Measurements from ENCODE around the gene NPNT. TPM values are rescaled to one million over a fixed set of nuclear protein-coding genes. Genes with fewer than 3 reads are reported as not detected.

Gene NPNT
- total and polyA plus RNA-seq, 7 experiments from 2014 or later = not detected

- peaks cover 8 to 66% (median 21%) of the 10 kb centered on the region in 11 donors for H3K9me3 Mint-ChIP-seq
- intact Hi-C loops (cut with micrococcal nuclease) = no loop called here
- H3K27me3 Mint-ChIP-seq = peaks cover 0 to 5% (median 0%) of the 10 kb centered on the region in 5 donors
- DNase-seq (no peak), ATAC-seq (no peak)
- no peak overlapping the region for H3K4me3 Mint-ChIP-seq
- no peak overlapping the region for H3K27ac ChIP-seq (ENCODE audit: low read depth, low read length)
- peaks cover 0 to 19% (median 3%) of the 10 kb centered on the region in 5 donors for H3K36me3 Mint-ChIP-seq
- H3K4me3 ChIP-seq (ENCODE audit: low read length) = no peak overlapping the region
- H3K27me3 ChIP-seq (ENCODE audit: control insufficient read depth in 2 of 2, insufficient read depth in 2 of 2, low read length in 2 of 2) = no peaks in the 10 kb centered on the region
- no peaks in the 10 kb centered on the region for H3K36me3 ChIP-seq (ENCODE audit: control insufficient read depth in 2 of 3, insufficient read depth in 3 of 3, low read length in 3 of 3)
- no peak overlapping the region for H3K27ac Mint-ChIP-seq
- ChIA-PET CTCF (no interaction called here), POLR2A (no interaction called here)
- no peaks in the 10 kb centered on the region for H3K4me1 Mint-ChIP-seq
- no peaks in the 10 kb centered on the region for H3K4me1 ChIP-seq (ENCODE audit: control insufficient read depth in 2 of 2, insufficient read depth in 2 of 2, low read length in 2 of 2)
- peaks cover 0 to 4% (median 0%) of the 10 kb centered on the region in 3 experiments for H3K9me3 ChIP-seq (ENCODE audit: control insufficient read depth in 2 of 3, low read length in 3 of 3)
Observed at GRCh38 chr4:106010761-106011160, 115.5 kb downstream of the NPNT start.

- ChIA-PET CTCF (no interaction called here), POLR2A (no interaction called here)
- Histone ChIP-seq H3K27me3 (ENCODE audit: control insufficient read depth in 2 of 2, insufficient read depth in 2 of 2, low read length in 2 of 2) (no peaks in the 10 kb centered on the region), H3K27ac (ENCODE audit: low read depth, low read length) (no peak overlapping the region), H3K9me3 (ENCODE audit: control insufficient read depth in 2 of 3, low read length in 3 of 3) (peaks cover 0 to 4% (median 0%) of the 10 kb centered on the region in 3 experiments), H3K4me1 (ENCODE audit: control insufficient read depth in 2 of 2, insufficient read depth in 2 of 2, low read length in 2 of 2) (no peaks in the 10 kb centered on the region), H3K36me3 (ENCODE audit: control insufficient read depth in 2 of 3, insufficient read depth in 3 of 3, low read length in 3 of 3) (no peaks in the 10 kb centered on the region), H3K4me3 (ENCODE audit: low read length) (no peak overlapping the region)
- no peak for DNase-seq
- ATAC-seq = no peak
- Mint-ChIP-seq H3K27ac (no peak overlapping the region), H3K9me3 (peaks cover 8 to 66% (median 21%) of the 10 kb centered on the region in 11 donors), H3K4me1 (no peaks in the 10 kb centered on the region), H3K36me3 (peaks cover 0 to 19% (median 3%) of the 10 kb centered on the region in 5 donors), H3K4me3 (no peak overlapping the region), H3K27me3 (peaks cover 0 to 5% (median 0%) of the 10 kb centered on the region in 5 donors)
- intact Hi-C loops (cut with micrococcal nuclease) = no loop called here
Observed at GRCh38 chr4:106011387-106011786, 116.1 kb downstream of the NPNT start.

- no peaks in the 10 kb centered on the region for H3K27me3 Mint-ChIP-seq
- Histone ChIP-seq H3K27ac (ENCODE audit: low read depth, low read length) (no peak overlapping the region), H3K27me3 (ENCODE audit: control insufficient read depth in 2 of 2, insufficient read depth in 2 of 2, low read length in 2 of 2) (no peaks in the 10 kb centered on the region), H3K4me1 (ENCODE audit: control insufficient read depth in 2 of 2, insufficient read depth in 2 of 2, low read length in 2 of 2) (no peaks in the 10 kb centered on the region), H3K9me3 (ENCODE audit: control insufficient read depth in 2 of 3, low read length in 3 of 3) (no peaks in the 10 kb centered on the region), H3K4me3 (ENCODE audit: low read length) (no peak overlapping the region), H3K36me3 (ENCODE audit: control insufficient read depth in 2 of 3, insufficient read depth in 3 of 3, low read length in 3 of 3) (no peaks in the 10 kb centered on the region)
- H3K4me1 Mint-ChIP-seq = no peaks in the 10 kb centered on the region
- ChIA-PET CTCF (no interaction called here), POLR2A (no interaction called here)
- no peak overlapping the region for H3K4me3 Mint-ChIP-seq
- peaks cover 6 to 27% (median 11%) of the 10 kb centered on the region in 11 donors for H3K9me3 Mint-ChIP-seq
- DNase-seq (no peak), ATAC-seq (no peak)
- peaks cover 0 to 7% (median 0%) of the 10 kb centered on the region in 5 donors for H3K36me3 Mint-ChIP-seq
- intact Hi-C loops (cut with micrococcal nuclease) = no loop called here
- no peak overlapping the region for H3K27ac Mint-ChIP-seq
Observed at GRCh38 chr4:106017975-106018374, 122.7 kb downstream of the NPNT start.

GRCh38 chr4:106019771-106020170, 124.5 kb downstream of the NPNT start:
- Histone ChIP-seq H3K4me3 (ENCODE audit: low read length) (no peak overlapping the region), H3K9me3 (ENCODE audit: control insufficient read depth in 2 of 3, low read length in 3 of 3) (no peaks in the 10 kb centered on the region), H3K4me1 (ENCODE audit: control insufficient read depth in 2 of 2, insufficient read depth in 2 of 2, low read length in 2 of 2) (no peaks in the 10 kb centered on the region), H3K36me3 (ENCODE audit: control insufficient read depth in 2 of 3, insufficient read depth in 3 of 3, low read length in 3 of 3) (no peaks in the 10 kb centered on the region), H3K27me3 (ENCODE audit: control insufficient read depth in 2 of 2, insufficient read depth in 2 of 2, low read length in 2 of 2) (no peaks in the 10 kb centered on the region), H3K27ac (ENCODE audit: low read depth, low read length) (no peak overlapping the region)
- intact Hi-C loops (cut with micrococcal nuclease) = no loop called here
- ChIA-PET POLR2A (no interaction called here), CTCF (interaction anchor here (0.6 kb wide), 1 partner anchor 1218 kb away, joined by 3 read pairs; no protein-coding TSS in a partner anchor)
- Mint-ChIP-seq H3K4me1 (no peaks in the 10 kb centered on the region), H3K27me3 (no peaks in the 10 kb centered on the region), H3K9me3 (peaks cover 0 to 10% (median 4%) of the 10 kb centered on the region in 11 donors), H3K4me3 (no peak overlapping the region), H3K27ac (no peak overlapping the region), H3K36me3 (peaks cover 0 to 7% (median 0%) of the 10 kb centered on the region in 5 donors)
- no peak for ATAC-seq
- DNase-seq = no peak

Other genes starting within 250 kb of the NPNT start
- gene INTS12, start 186.8 kb upstream of the NPNT start, total RNA-seq = 10 to 100 TPM; 14.8 to 20.4 (median 17.6) TPM
- 10 to 100 TPM; 33.1 to 40.9 TPM for gene INTS12, start 186.8 kb upstream of the NPNT start, polyA plus RNA-seq
- gene GSTCD, start 186.7 kb upstream of the NPNT start, total RNA-seq = 1 to 10 TPM; 5.8 to 9.2 (median 7.5) TPM
- 1 to 10 TPM; 3.8 to 4.0 TPM for gene GSTCD, start 186.7 kb upstream of the NPNT start, polyA plus RNA-seq